Activated naive CD8-positive, alpha-beta T cell treated with anti-CD3 and anti-CD28 coated beads, Interleukin-2, amount 10 ng/mL, durations not matched to agents 7 days and 5 days (primary cell): ENCODE results near the gene SLC1A3. TPM values are rescaled to one million over a fixed set of nuclear protein-coding genes. Genes with fewer than 3 reads are reported as not detected.

ENCODE experiments used
- ATAC-seq: fragments of 150-1000 bp; cut with Tn5 transposase; one replicate; pipeline ENCODE4 v1.10.0; 2021; ENCODE audit warnings: low read depth, moderate library complexity
- POLR2A ChIA-PET: fragments of 350-600 bp; sonication (Branson Sonifier 250); formaldehyde crosslinking; loops from one replicate; lab custom pipeline; 2021; ENCODE audit warnings: antibody characterized with exemption; lab: Charles Lee
- DNase-seq: peaks from one replicate; pipeline ENCODE4 v3.0.0; 2021
- H3K27ac Mint-ChIP-seq: one replicate; pipeline ENCODE4 v1.8.0; 2022; ENCODE audit warnings: mild to moderate bottlenecking, mixed read lengths
- H3K27me3 Mint-ChIP-seq: one replicate; pipeline ENCODE4 v1.8.0; 2022; ENCODE audit warnings: mild to moderate bottlenecking, moderate library complexity, mixed read lengths
- H3K36me3 Mint-ChIP-seq: one replicate; pipeline ENCODE4 v1.8.0; 2021; ENCODE audit warnings: mild to moderate bottlenecking, mixed read lengths
- H3K4me1 Mint-ChIP-seq: one replicate; pipeline ENCODE4 v1.8.0; 2021; ENCODE audit warnings: mixed read lengths
- H3K4me3 Mint-ChIP-seq: one replicate; pipeline ENCODE4 v1.8.0; 2022; ENCODE audit warnings: mild to moderate bottlenecking, moderate library complexity, mixed read lengths
- H3K9me3 Mint-ChIP-seq: one replicate; pipeline ENCODE4 v1.8.0; 2021; ENCODE audit warnings: mixed read lengths
- total RNA-seq, 2 experiments: library from RNA; stranded (reverse); gene quantifications; one replicate each; pipeline ENCODE4 v1.2.3, GENCODE V29; 2021

Gene SLC1A3
- total RNA-seq, 2 experiments from 2014 or later, result 1.5 to 1.9 TPM

GRCh38 chr5:36644727-36645126 lies 38.3 kb downstream of the SLC1A3 start:
- Mint-ChIP-seq H3K4me1 (no peaks in the 10 kb centered on the region), H3K27ac (no peak overlapping the region), H3K4me3 (no peak overlapping the region)

GRCh38 chr5:36646100-36646499 lies 39.7 kb downstream of the SLC1A3 start:
- ATAC-seq, result no peak
- peaks cover 12% of the 10 kb centered on the region for H3K27me3 Mint-ChIP-seq
- no peak overlapping the region for H3K27ac Mint-ChIP-seq
- POLR2A ChIA-PET, result no interaction called here
- no peaks in the 10 kb centered on the region for H3K9me3 Mint-ChIP-seq
- no peaks in the 10 kb centered on the region for H3K4me1 Mint-ChIP-seq
- no peaks in the 10 kb centered on the region for H3K36me3 Mint-ChIP-seq
- no peak for DNase-seq
- no peak overlapping the region for H3K4me3 Mint-ChIP-seq

More at GRCh38 chr5:36644727-36645126, 38.3 kb downstream of the SLC1A3 start:
- POLR2A ChIA-PET, result interaction anchor here (0.7 kb wide), 1 partner anchor 8 kb away, joined by 5 read pairs; no protein-coding TSS in a partner anchor
- Mint-ChIP-seq H3K36me3 (no peaks in the 10 kb centered on the region), H3K9me3 (no peaks in the 10 kb centered on the region), H3K27me3 (peaks cover 12% of the 10 kb centered on the region)
- ATAC-seq (no peak), DNase-seq (no peak)

- POLR2A ChIA-PET, result no interaction called here
- Mint-ChIP-seq H3K27me3 (peaks cover 12% of the 10 kb centered on the region), H3K9me3 (no peaks in the 10 kb centered on the region), H3K27ac (no peak overlapping the region), H3K36me3 (no peaks in the 10 kb centered on the region), H3K4me3 (no peak overlapping the region), H3K4me1 (no peaks in the 10 kb centered on the region)
- DNase-seq (no peak), ATAC-seq (no peak)
These were observed 40.2 kb downstream of the SLC1A3 start for GRCh38 chr5:36646507-36647023.

GRCh38 chr5:36647046-36647445 lies 40.6 kb downstream of the SLC1A3 start:
- ATAC-seq (no peak), DNase-seq (no peak)
- no peak overlapping the region for H3K27ac Mint-ChIP-seq
- no peaks in the 10 kb centered on the region for H3K9me3 Mint-ChIP-seq
- POLR2A ChIA-PET, result no interaction called here
- H3K4me3 Mint-ChIP-seq, result no peak overlapping the region
- no peaks in the 10 kb centered on the region for H3K4me1 Mint-ChIP-seq
- H3K36me3 Mint-ChIP-seq, result no peaks in the 10 kb centered on the region
- H3K27me3 Mint-ChIP-seq, result peaks cover 12% of the 10 kb centered on the region

GRCh38 chr5:36648426-36648825 lies 42.0 kb downstream of the SLC1A3 start:
- no peak for DNase-seq

GRCh38 chr5:36651761-36652685 lies 45.6 kb downstream of the SLC1A3 start:
- no peaks in the 10 kb centered on the region for H3K36me3 Mint-ChIP-seq
- H3K4me3 Mint-ChIP-seq, result no peak overlapping the region
- DNase-seq (no peak), ATAC-seq (no peak)
- H3K4me1 Mint-ChIP-seq, result no peaks in the 10 kb centered on the region
- no peak overlapping the region for H3K27ac Mint-ChIP-seq
- no peaks in the 10 kb centered on the region for H3K9me3 Mint-ChIP-seq
- H3K27me3 Mint-ChIP-seq, result peaks cover 7% of the 10 kb centered on the region
- POLR2A ChIA-PET, result no interaction called here

More at GRCh38 chr5:36648426-36648825, 42.0 kb downstream of the SLC1A3 start:
- H3K36me3 Mint-ChIP-seq, result no peaks in the 10 kb centered on the region
- H3K4me3 Mint-ChIP-seq, result no peak overlapping the region
- no peaks in the 10 kb centered on the region for H3K4me1 Mint-ChIP-seq
- POLR2A ChIA-PET, result no interaction called here
- H3K27me3 Mint-ChIP-seq, result peaks cover 9% of the 10 kb centered on the region
- H3K27ac Mint-ChIP-seq, result no peak overlapping the region
- no peaks in the 10 kb centered on the region for H3K9me3 Mint-ChIP-seq
- no peak for ATAC-seq

- H3K27ac Mint-ChIP-seq, result no peak overlapping the region
- ATAC-seq, result no peak
- POLR2A ChIA-PET, result no interaction called here
These were observed 46.8 kb downstream of the SLC1A3 start for GRCh38 chr5:36653044-36653705.

GRCh38 chr5:36654564-36654963 lies 48.2 kb downstream of the SLC1A3 start:
- DNase-seq (no peak), ATAC-seq (no peak)
- POLR2A ChIA-PET, result no interaction called here
- no peak overlapping the region for H3K27ac Mint-ChIP-seq
- H3K4me3 Mint-ChIP-seq, result no peak overlapping the region
- H3K4me1 Mint-ChIP-seq, result peaks cover 2% of the 10 kb centered on the region
- no peaks in the 10 kb centered on the region for H3K36me3 Mint-ChIP-seq
- H3K27me3 Mint-ChIP-seq, result peaks cover 21% of the 10 kb centered on the region
- H3K9me3 Mint-ChIP-seq, result no peaks in the 10 kb centered on the region

More at GRCh38 chr5:36653044-36653705, 46.8 kb downstream of the SLC1A3 start:
- no peak for DNase-seq
- Mint-ChIP-seq H3K36me3 (no peaks in the 10 kb centered on the region), H3K4me3 (no peak overlapping the region), H3K9me3 (no peaks in the 10 kb centered on the region), H3K4me1 (peaks cover 2% of the 10 kb centered on the region), H3K27me3 (peaks cover 15% of the 10 kb centered on the region)

- no peaks in the 10 kb centered on the region for H3K36me3 Mint-ChIP-seq
- POLR2A ChIA-PET, result no interaction called here
- H3K27ac Mint-ChIP-seq, result no peak overlapping the region
These were observed 48.8 kb downstream of the SLC1A3 start for GRCh38 chr5:36655161-36655560.

GRCh38 chr5:36656556-36656955 lies 50.1 kb downstream of the SLC1A3 start:
- POLR2A ChIA-PET, result no interaction called here
- H3K27ac Mint-ChIP-seq, result no peak overlapping the region
- DNase-seq, result no peak
- no peaks in the 10 kb centered on the region for H3K36me3 Mint-ChIP-seq
- H3K9me3 Mint-ChIP-seq, result no peaks in the 10 kb centered on the region
- H3K4me3 Mint-ChIP-seq, result no peak overlapping the region
- peaks cover 2% of the 10 kb centered on the region for H3K4me1 Mint-ChIP-seq
- H3K27me3 Mint-ChIP-seq, result peaks cover 23% of the 10 kb centered on the region
- ATAC-seq, result no peak

More at GRCh38 chr5:36655161-36655560, 48.8 kb downstream of the SLC1A3 start:
- peaks cover 2% of the 10 kb centered on the region for H3K4me1 Mint-ChIP-seq
- no peaks in the 10 kb centered on the region for H3K9me3 Mint-ChIP-seq
- DNase-seq (no peak), ATAC-seq (no peak)
- H3K27me3 Mint-ChIP-seq, result peaks cover 25% of the 10 kb centered on the region
- no peak overlapping the region for H3K4me3 Mint-ChIP-seq

- Mint-ChIP-seq H3K4me1 (peaks cover 2% of the 10 kb centered on the region), H3K36me3 (no peaks in the 10 kb centered on the region), H3K27ac (no peak overlapping the region), H3K9me3 (no peaks in the 10 kb centered on the region), H3K4me3 (no peak overlapping the region), H3K27me3 (peaks cover 20% of the 10 kb centered on the region)
- no peak for ATAC-seq
- DNase-seq, result no peak
- POLR2A ChIA-PET, result no interaction called here
These were observed 51.2 kb downstream of the SLC1A3 start for GRCh38 chr5:36657563-36657995.

GRCh38 chr5:36658038-36658756 lies 51.8 kb downstream of the SLC1A3 start:
- DNase-seq, result no peak
- POLR2A ChIA-PET, result no interaction called here
- no peak for ATAC-seq

GRCh38 chr5:36659411-36659810 lies 53.0 kb downstream of the SLC1A3 start:
- no peak for ATAC-seq
- Mint-ChIP-seq H3K4me1 (peaks cover 2% of the 10 kb centered on the region), H3K9me3 (no peaks in the 10 kb centered on the region), H3K27me3 (peaks cover 19% of the 10 kb centered on the region), H3K36me3 (no peaks in the 10 kb centered on the region), H3K27ac (no peak overlapping the region), H3K4me3 (no peak overlapping the region)
- POLR2A ChIA-PET, result no interaction called here
- DNase-seq, result no peak

More at GRCh38 chr5:36658038-36658756, 51.8 kb downstream of the SLC1A3 start:
- Mint-ChIP-seq H3K36me3 (no peaks in the 10 kb centered on the region), H3K27ac (no peak overlapping the region), H3K27me3 (peaks cover 19% of the 10 kb centered on the region), H3K9me3 (no peaks in the 10 kb centered on the region), H3K4me3 (no peak overlapping the region), H3K4me1 (peaks cover 2% of the 10 kb centered on the region)
